Measurements from ENCODE around the gene COG7.

DNA sequence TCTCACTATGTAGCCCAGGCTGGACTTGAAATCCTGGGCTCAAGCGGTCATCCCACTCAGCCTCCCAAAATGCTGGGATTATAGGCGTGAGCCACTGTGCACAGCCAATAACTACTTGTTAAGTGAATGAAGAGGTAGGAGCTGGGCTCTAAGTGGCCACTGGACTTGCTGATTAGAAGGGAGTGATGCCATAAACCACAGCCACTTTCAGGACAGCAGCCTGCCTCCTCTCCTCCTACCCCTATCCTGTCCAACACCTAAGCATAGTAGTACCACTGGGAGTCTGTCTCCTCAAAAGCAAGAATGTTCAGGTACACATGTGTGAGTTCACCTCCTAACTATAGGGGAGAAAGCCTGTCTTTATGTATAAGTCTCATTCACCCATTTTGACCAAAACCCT is 12.2 kb upstream of the COG7 start:
- TF ChIP-seq CTCF (optimal IDR thresholded peaks at IDR 0.05 in 1 of 3, IDR thresholded peaks at IDR 0.05 in 1 of 3, conservative IDR thresholded peaks at IDR 0.05 in 1 of 3; ENCODE audit: extremely low read depth in 1 of 3, insufficient read depth in 2 of 3, low read length in 3 of 3) = no peak
- no peak for TF ChIP-seq EZH2 (IDR thresholded peaks at IDR 0.05; ENCODE audit: low read length)

Data from keratinocyte (primary cell).